Muscle layer of duodenum (tissue), 2 donors: ENCODE data around the gene BRD4.
A peak's percentile ranks its signal among the peaks of the same experiment; 100 is the strongest.

Experiments
- H3K27ac ChIP-seq: one replicate; pipeline ENCODE4 v1.7.0; 2013; ENCODE audit warnings: mild to moderate bottlenecking, low read length
- H3K27me3 ChIP-seq: one replicate; pipeline ENCODE4 v1.7.0; 2013; ENCODE audit warnings: low read depth, mild to moderate bottlenecking, control low read depth, low read length
- H3K36me3 ChIP-seq, 2 donors: one replicate each; pipeline ENCODE4 v1.7.0; 2013; ENCODE audit warnings: low read length in 2 of 2, control low read depth in 1 of 2, mild to moderate bottlenecking in 1 of 2; ENCODE audit not compliant: insufficient read depth in 2 of 2, control insufficient read depth in 1 of 2
- H3K4me1 ChIP-seq, 2 donors: one replicate each; pipeline ENCODE4 v1.7.0; 2013; ENCODE audit warnings: low read length in 2 of 2, mild to moderate bottlenecking in 2 of 2, control low read depth in 1 of 2, moderate library complexity in 1 of 2; ENCODE audit not compliant: insufficient read depth in 2 of 2, control insufficient read depth in 1 of 2
- H3K4me3 ChIP-seq, 2 donors: one replicate each; pipeline ENCODE4 v1.7.0; 2013; ENCODE audit warnings: low read length in 2 of 2, low read depth in 1 of 2, mild to moderate bottlenecking in 1 of 2
- H3K9me3 ChIP-seq, 2 donors: one replicate each; pipeline ENCODE4 v1.7.0; 2013; ENCODE audit warnings: low read length in 2 of 2, control low read depth in 1 of 2, mild to moderate bottlenecking in 1 of 2; ENCODE audit not compliant: control insufficient read depth in 1 of 2
- donor health status: healthy.

BRD4 gene

DNA sequence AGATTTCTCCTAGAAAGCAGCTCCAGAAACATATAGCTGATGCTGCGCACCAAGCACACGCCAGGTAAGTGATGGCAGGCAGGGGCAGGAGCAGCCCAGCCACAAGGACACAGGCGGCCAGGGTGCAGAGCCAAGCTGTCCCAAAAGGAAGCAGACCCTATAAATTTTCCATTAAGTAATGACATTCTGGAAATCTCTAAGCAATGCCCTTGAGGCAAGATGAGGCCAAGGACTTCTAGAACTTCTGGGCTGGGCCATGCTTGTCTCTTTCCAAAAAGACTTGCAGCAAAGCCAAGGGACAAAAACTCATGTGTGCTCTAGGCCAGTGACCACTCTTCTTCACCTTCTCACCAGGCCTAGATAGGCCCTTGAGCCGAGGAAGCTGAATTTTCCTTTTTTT is 57.9 kb downstream of the BRD4 start:
- H3K9me3 ChIP-seq: no peaks in the 10 kb centered on the region
- no peaks in the 10 kb centered on the region for H3K27me3 ChIP-seq
- peaks cover 20 to 32% of the 10 kb centered on the region in 2 donors for H3K36me3 ChIP-seq
- H3K4me1 ChIP-seq: peaks cover 0 to 51% of the 10 kb centered on the region in 2 donors
- no peak overlapping the region for H3K27ac ChIP-seq
- no peak overlapping the region for H3K4me3 ChIP-seq

DNA sequence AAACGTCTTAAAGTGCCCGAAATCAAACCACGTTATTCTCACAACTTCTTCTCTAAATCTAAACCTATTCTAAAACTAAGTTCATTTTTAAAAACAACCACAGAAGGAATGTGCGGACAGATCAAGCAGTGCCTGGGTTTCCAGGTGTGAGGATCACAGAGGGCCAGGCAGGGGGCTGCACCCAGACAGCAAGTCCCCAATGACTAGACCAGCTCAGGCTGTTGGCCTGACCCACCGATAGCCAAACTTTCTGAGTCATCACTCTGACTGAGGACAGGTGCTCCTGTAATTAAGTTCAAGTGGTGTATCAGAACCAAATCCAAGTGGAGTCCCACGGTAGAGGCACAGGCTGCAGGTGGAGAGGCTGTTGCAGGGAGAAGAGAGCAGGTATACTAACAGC is 62.5 kb downstream of the BRD4 start:
- Histone ChIP-seq H3K36me3 (peaks cover 34 to 46% of the 10 kb centered on the region in 2 donors), H3K27ac (no peak overlapping the region), H3K4me3 (no peak overlapping the region), H3K27me3 (no peaks in the 10 kb centered on the region), H3K9me3 (no peaks in the 10 kb centered on the region), H3K4me1 (peaks cover 5 to 42% of the 10 kb centered on the region in 2 donors)

DNA sequence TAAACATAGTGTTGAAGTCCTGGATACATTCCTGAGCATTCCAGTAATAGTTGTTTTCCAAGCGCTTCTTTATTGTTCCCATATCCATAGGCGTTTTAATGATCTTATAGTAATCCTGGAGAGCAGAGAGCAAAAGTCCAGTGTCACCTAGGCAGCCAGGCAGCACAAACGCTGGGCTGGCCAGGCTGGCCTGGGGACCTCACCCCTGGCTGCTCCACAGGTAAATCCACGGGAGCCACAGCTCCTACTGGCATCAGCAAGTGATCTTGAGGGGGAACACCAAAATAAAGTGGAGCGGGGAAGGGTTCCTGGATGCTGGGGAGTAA is 63.4 kb downstream of the BRD4 start:
- H3K4me1 ChIP-seq: peaks cover 5 to 42% of the 10 kb centered on the region in 2 donors
- no peak overlapping the region for H3K4me3 ChIP-seq
- H3K27ac ChIP-seq: no peak overlapping the region
- no peaks in the 10 kb centered on the region for H3K27me3 ChIP-seq
- H3K36me3 ChIP-seq: peaks cover 43 to 55% of the 10 kb centered on the region in 2 donors
- H3K9me3 ChIP-seq: no peaks in the 10 kb centered on the region

DNA sequence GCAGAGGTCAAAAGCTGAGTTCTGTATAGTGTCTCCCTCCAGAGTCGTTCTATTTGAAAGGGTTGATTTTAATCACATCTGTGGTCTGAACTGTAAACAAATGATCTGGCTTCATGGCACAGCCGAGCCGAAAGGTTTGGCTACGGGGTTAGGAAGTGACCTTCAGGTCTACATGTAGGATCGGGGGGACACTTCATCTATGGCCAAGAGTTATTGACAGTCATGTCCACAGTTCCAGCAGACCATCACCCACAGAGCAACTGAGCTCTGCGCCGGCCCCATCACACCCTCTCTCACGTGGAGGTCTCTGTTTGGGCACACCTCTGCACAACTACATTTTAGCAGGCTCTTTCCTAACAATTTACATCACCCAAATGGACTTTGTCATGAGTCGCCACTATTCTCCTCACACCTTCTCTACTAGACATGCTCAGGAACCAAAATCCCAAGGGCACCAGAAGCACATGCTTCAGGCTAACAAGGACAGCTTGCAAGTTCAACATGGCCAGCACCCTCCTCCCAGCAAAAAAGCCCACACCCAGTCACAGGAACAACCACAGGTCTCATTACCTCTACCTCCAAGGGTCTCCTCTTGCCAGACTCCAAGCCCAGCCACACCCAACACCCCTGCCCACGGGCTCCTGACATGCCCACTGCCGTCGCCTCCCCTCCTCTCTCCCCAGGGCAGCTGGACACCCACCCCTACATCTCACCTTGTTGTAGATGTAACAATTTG is 64.0 kb downstream of the BRD4 start:
- Histone ChIP-seq H3K27me3 (no peaks in the 10 kb centered on the region), H3K4me3 (no peak overlapping the region), H3K9me3 (no peaks in the 10 kb centered on the region), H3K36me3 (peaks cover 48 to 60% of the 10 kb centered on the region in 2 donors), H3K27ac (no peak overlapping the region), H3K4me1 (peaks cover 5 to 42% of the 10 kb centered on the region in 2 donors)

DNA sequence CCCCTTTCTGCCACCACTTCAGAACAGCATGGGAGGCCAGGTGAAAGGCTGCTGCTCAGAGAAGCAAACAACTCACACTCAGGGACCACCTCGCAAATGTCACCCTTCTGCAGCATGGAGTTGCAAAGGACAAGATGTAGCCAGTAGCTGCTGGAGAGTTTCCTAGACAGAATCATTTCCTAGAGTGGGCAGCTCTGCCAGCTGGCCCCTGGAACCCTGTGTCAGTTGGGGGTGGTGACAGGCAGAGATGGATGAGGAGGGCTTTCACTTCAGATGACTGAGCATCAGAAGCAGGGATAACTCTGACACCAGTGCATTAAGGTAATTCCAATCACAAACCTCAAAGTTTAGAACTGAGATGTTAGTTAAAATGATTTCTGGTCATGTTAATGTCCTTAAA is 65.7 kb downstream of the BRD4 start:
- H3K36me3 ChIP-seq: peaks cover 48 to 59% of the 10 kb centered on the region in 2 donors
- H3K4me3 ChIP-seq: no peak overlapping the region
- no peaks in the 10 kb centered on the region for H3K27me3 ChIP-seq
- peak overlapping the region; percentile 25 for H3K27ac ChIP-seq
- no peaks in the 10 kb centered on the region for H3K9me3 ChIP-seq
- H3K4me1 ChIP-seq: peaks cover 5 to 39% of the 10 kb centered on the region in 2 donors

DNA sequence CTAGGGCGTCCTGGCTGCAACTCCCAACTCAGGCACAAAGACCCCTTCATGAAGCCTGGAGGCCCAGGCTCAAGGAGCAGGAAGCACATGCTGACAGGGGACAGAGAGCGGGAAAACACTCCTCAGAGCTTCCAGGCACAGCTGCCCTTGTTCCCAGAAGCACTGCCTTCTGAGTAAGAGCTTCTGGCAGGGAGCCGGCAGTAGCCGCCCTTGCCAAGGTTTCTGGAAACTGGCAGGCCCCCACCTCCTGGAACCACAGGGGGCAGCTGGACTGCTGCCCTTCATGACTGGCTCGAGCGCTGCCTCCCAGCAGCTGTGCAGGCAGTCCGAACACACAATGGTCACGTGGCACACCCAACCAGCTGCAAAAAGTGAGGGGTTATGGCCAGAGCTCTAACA is 66.5 kb downstream of the BRD4 start:
- Histone ChIP-seq H3K9me3 (no peaks in the 10 kb centered on the region), H3K27ac (peak overlapping the region; percentile 78), H3K27me3 (no peaks in the 10 kb centered on the region), H3K4me3 (peak overlapping the region in 1 of 2 donors; percentile 39), H3K4me1 (peaks cover 5 to 39% of the 10 kb centered on the region in 2 donors), H3K36me3 (peaks cover 44 to 52% of the 10 kb centered on the region in 2 donors)

DNA sequence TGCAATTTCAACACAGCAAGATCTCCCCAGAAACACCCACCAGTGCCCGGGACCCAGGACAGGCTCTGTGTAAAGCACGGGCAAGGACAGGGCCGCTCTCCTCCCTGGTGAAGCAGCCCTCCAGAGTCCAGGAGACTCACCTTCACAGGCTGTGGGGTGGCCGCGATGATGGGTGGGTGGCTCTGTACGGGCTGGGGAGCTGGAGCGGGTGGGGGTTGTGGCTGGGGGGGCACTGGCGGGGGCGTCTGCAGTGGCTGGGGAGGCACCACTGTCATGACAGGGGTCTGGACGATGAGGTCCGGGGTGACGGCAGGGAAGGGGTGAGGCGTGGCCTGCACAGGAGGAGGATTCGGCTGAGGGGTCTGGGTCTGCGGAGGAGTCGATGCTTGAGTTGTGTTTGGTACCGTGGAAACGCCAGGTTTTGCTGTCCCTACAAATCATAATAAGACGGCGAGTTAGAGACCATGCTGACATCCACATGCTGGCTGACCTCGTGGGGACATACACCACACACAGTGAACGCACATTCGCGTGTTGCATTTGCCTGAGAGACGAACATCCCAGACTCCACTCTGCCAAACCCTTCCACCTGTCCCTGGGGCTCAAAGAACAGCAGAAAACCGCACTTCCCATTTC is 67.0 kb downstream of the BRD4 start:
- no peaks in the 10 kb centered on the region for H3K27me3 ChIP-seq
- H3K9me3 ChIP-seq: no peaks in the 10 kb centered on the region
- peaks cover 5 to 39% of the 10 kb centered on the region in 2 donors for H3K4me1 ChIP-seq
- peak overlapping the region; percentile 78 for H3K27ac ChIP-seq
- H3K4me3 ChIP-seq: peak overlapping the region in 1 of 2 donors; percentile 39
- H3K36me3 ChIP-seq: peaks cover 41 to 49% of the 10 kb centered on the region in 2 donors

DNA sequence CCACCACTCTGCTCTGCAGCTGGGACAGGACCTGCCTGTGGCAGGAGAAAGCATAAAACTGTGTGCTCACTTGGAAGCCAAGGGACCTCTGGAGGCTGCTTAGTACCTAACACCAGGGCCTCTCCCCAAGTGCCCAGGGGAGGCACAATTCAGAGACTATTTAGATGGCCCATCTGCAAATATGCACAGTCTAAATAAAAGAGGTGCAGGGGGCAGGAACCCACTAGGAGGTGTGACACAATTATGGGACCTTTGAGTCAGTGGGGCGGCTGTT is 67.5 kb downstream of the BRD4 start:
- H3K36me3 ChIP-seq: peaks cover 45 to 49% of the 10 kb centered on the region in 2 donors
- H3K4me3 ChIP-seq: peak overlapping the region in 1 of 2 donors; percentile 39
- peaks cover 5 to 39% of the 10 kb centered on the region in 2 donors for H3K4me1 ChIP-seq
- H3K27me3 ChIP-seq: no peaks in the 10 kb centered on the region
- H3K27ac ChIP-seq: peak overlapping the region; percentile 55
- no peaks in the 10 kb centered on the region for H3K9me3 ChIP-seq

DNA sequence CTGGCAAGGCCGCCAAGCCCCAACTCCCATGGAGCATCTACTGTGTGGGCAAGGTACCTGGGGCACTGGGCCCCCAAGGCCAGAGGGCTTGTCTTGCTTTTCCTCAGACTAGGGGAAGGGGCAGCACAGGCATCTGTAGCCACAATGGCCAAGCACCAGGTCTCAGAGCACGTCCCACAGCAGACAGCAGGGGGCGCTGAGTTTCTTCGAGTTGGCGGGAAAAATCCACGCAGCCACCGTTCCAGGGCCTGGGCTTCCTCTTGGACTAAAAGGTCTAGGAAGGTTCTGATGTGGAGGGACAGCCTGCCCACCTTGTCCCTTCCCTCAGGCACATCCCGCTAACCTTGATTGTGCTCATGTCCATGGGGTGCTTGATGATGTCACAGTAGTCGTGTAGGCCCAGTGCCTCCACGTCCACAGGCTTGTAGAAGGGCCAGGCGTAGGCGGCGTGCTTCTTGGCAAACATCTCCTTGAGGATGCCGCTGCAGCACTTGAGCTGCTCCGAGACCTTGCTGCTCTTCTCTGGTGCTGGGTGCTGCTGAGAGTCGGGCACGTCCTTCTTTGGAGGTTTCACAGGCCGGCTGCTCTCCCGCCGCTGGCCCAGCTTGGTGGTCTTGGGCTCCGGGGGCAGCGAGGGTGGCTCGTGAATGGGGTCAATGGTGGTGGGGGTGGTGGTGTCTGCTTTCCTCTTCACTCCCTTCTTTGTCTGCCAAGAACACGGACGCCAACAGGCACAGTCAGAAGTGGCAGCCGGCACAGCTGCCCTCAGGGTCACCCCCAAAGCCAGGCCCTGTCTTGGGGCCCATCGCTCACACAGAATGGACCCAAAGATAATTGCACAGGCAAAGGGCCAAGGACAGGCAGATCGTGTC is 68.0 kb downstream of the BRD4 start:
- H3K27me3 ChIP-seq: no peaks in the 10 kb centered on the region
- peak overlapping the region in 1 of 2 donors; percentile 39 for H3K4me3 ChIP-seq
- H3K9me3 ChIP-seq: no peaks in the 10 kb centered on the region
- H3K4me1 ChIP-seq: peaks cover 5 to 39% of the 10 kb centered on the region in 2 donors
- H3K36me3 ChIP-seq: peaks cover 51 to 54% of the 10 kb centered on the region in 2 donors
- H3K27ac ChIP-seq: peak overlapping the region; percentile 55

DNA sequence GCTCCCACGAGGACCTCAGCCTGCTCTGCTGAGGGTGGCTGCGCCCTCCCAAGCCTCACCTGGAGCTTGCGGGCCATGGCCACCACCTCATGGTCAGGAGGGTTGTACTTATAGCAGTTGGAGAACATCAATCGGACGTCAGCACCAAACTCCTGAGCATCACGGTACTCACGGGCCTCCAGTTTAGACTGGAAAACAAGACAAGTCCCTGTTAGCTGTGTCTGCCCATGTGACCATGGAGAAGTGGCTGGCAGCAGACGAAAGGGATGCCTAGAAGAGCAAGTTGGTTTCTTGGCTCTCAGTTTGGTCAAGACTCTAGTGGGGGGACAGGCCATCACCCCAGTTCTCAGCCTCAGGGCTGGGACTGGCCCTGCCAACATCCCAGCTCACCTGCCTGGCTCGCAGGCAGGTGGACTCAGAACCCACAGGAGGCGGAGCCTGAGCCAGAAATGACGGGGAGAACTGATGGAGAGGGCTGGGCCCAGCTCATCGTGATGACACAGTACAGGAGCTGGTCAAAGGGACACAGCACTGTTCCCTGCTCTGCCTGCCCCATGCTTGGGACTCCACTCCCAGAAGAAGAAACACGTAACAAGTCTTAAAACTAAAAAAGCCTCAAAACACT is 68.9 kb downstream of the BRD4 start:
- H3K27ac ChIP-seq: peak overlapping the region; percentile 55
- H3K27me3 ChIP-seq: no peaks in the 10 kb centered on the region
- H3K4me1 ChIP-seq: peaks cover 5 to 39% of the 10 kb centered on the region in 2 donors
- peaks cover 59 to 63% of the 10 kb centered on the region in 2 donors for H3K36me3 ChIP-seq
- H3K4me3 ChIP-seq: no peak overlapping the region
- H3K9me3 ChIP-seq: no peaks in the 10 kb centered on the region

DNA sequence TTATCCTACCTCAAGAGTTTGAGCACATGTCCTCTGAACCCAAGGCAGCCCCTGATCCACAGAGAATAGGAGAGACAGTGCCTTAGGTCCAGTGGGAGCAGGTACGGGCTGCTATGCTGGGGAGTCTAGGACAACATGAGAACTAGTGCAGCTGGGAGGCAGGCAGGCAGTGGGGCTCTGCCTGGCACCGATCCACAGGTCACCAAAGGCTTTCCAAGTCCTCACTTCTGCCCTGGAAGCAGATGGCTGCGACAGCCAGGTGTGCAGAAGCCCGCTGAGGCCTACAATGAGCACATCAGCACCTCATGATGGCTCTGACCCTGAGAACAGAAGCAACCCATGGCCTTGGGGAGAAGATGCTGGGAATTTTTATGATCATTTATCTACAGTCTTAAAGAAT is 70.3 kb downstream of the BRD4 start:
- H3K27me3 ChIP-seq: no peaks in the 10 kb centered on the region
- peaks cover 5 to 34% of the 10 kb centered on the region in 2 donors for H3K4me1 ChIP-seq
- H3K9me3 ChIP-seq: no peaks in the 10 kb centered on the region
- no peak overlapping the region for H3K27ac ChIP-seq
- H3K36me3 ChIP-seq: peaks cover 68 to 75% of the 10 kb centered on the region in 2 donors
- no peak overlapping the region for H3K4me3 ChIP-seq
